Body of pancreas (tissue), 4 donors: ENCODE results near the gene PLAC1.

Experiments used
- POLR2A ChIP-seq, 3 donors: fragments of 450-650 bp; IDR thresholded peaks; one replicate each; pipeline ENCODE4 v1.6.1; 2016; ENCODE audit warnings: antibody characterized with exemption in 3 of 3, mild to moderate bottlenecking in 2 of 3
- TF ChIP-seq, protein P1 (sequence below), 7 experiments: fragments of 450-650 bp in 4 of 7; fragments of 200-600 bp in 3 of 7; sonication (generic) in 3 of 7; IDR thresholded peaks; one replicate each; pipeline ENCODE4 v1.5.1; 2016 to 2019; ENCODE audit warnings: antibody characterized with exemption in 7 of 7

DNA sequence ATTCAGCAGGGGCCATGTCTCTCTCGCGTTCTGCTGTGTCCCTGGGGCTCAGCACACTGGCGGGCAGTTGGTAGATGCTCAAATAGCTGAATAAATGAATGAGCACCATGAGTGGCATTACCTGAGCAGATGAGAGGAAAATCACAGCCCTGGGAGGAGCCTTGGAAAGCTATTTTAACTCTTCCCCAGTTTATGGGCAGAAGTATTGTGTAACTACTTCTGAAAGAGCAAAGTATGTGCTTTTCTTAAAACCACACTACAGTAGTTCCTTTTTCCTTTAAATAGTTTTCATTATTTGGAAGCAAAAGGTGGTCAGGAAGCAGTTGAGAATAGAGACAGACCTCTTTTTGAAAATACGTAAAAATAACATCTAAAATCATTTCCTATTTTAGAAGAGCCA is 3.0 kb upstream of the PLAC1 start:
- no peak for TF ChIP-seq POLR2A (IDR thresholded peaks at IDR 0.05)
- TF ChIP-seq, protein P1, sequence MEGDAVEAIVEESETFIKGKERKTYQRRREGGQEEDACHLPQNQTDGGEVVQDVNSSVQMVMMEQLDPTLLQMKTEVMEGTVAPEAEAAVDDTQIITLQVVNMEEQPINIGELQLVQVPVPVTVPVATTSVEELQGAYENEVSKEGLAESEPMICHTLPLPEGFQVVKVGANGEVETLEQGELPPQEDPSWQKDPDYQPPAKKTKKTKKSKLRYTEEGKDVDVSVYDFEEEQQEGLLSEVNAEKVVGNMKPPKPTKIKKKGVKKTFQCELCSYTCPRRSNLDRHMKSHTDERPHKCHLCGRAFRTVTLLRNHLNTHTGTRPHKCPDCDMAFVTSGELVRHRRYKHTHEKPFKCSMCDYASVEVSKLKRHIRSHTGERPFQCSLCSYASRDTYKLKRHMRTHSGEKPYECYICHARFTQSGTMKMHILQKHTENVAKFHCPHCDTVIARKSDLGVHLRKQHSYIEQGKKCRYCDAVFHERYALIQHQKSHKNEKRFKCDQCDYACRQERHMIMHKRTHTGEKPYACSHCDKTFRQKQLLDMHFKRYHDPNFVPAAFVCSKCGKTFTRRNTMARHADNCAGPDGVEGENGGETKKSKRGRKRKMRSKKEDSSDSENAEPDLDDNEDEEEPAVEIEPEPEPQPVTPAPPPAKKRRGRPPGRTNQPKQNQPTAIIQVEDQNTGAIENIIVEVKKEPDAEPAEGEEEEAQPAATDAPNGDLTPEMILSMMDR (IDR thresholded peaks at IDR 0.05): no peak
